ENCODE data around the gene PALLD. TPM values are rescaled to one million over a fixed set of nuclear protein-coding genes. Genes with fewer than 3 reads are reported as not detected.

The PALLD gene
- total RNA-seq, 1 experiment from 2014 or later: 18.3 TPM

DNA sequence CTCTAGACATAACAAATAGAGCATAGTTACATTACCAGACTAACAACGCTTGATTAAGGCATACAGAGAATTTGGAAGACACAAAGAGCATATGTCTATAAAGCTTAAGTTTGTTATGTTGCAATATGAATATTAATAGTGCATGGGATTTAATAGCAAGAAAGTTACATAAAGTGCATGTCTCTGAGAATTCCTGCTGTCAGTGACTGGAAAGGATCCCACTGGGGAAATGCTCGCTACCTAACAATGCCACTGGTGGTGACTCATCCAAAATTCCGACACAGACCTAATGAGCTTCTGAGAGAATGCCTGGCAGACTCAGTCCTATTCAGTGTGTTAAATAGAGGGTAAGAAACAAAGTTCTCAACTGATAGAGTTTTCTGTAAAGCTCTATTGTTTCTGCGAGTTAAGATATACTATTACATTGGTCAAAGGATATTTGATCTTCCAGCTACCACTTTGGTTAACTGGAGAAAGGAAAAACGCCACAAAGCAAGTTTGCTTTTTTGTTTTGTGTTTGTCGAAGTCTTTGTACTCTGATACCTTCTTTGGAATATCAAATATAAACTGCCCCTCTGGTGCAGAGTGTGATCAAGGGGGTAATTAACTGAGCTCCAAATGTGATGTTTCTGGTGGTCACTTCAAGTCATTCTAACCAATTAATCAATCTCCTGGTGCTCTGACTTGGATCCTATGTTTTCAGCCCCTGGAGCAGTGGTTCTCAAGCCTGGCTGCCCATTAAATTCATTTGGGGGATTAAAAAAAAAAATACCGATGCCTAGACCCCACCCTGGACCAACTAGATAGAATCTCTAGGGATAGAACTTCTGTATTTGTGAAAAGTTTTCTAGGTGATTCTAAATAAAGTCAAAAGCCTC lies 107.9 kb downstream of the PALLD start:
- no peak overlapping the region for H3K18ac ChIP-seq (ENCODE audit: insufficient read length, low read depth, low read length)
- peaks cover 7% of the 10 kb centered on the region; the same call in 1 of the 2 replicates for H3K4me1 ChIP-seq (ENCODE audit: insufficient read depth, low read length)
- no peak overlapping the region for H3K14ac ChIP-seq (ENCODE audit: insufficient read depth, low read length)
- no peak overlapping the region for H2BK15ac ChIP-seq (ENCODE audit: low read depth, low read length)
- no peak overlapping the region for H3T11ph ChIP-seq (ENCODE audit: low read length)
- no peaks in the 10 kb centered on the region for H4K20me1 ChIP-seq (ENCODE audit: control insufficient read depth, insufficient read depth, insufficient read length)
- H3K4me3 Mint-ChIP-seq: no peak overlapping the region
- H2BK120ac ChIP-seq (ENCODE audit: low read depth, low read length, poor library complexity, severe bottlenecking): no peak overlapping the region
- H3K27ac Mint-ChIP-seq: peak overlapping the region in 2 of 3 experiments; percentile 13 to 30; a peak in 1 of 7 replicates
- DNase-seq: no peak
- H3K56ac ChIP-seq (ENCODE audit: insufficient read length, low read depth, low read length): no peak overlapping the region
- H3K23me2 ChIP-seq (ENCODE audit: insufficient read length, low read depth, low read length, poor library complexity, severe bottlenecking): no peaks in the 10 kb centered on the region
- no peak overlapping the region for H2BK5ac ChIP-seq (ENCODE audit: insufficient read length, low read length)
- H4K8ac ChIP-seq (replicated peaks; ENCODE audit: insufficient read length, low read depth, low read length): no peak overlapping the region
- no peak overlapping the region for H3K4me2 ChIP-seq (ENCODE audit: insufficient read depth, insufficient read length, low read length)
- H2AFZ ChIP-seq (ENCODE audit: low read length): no peak overlapping the region
- H3K27me3 ChIP-seq (ENCODE audit: insufficient read depth, low read length): no peaks in the 10 kb centered on the region
- H3K4ac ChIP-seq (ENCODE audit: low read depth, low read length): no peak overlapping the region
- no peak overlapping the region for H2AK5ac ChIP-seq (ENCODE audit: insufficient read length, low read length)
- H2BK20ac ChIP-seq (ENCODE audit: low read depth, low read length, poor library complexity, severe bottlenecking): no peak overlapping the region
- H3K4me1 Mint-ChIP-seq: peaks cover 32 to 39% of the 10 kb centered on the region in 2 experiments
- no peaks in the 10 kb centered on the region for H3K79me1 ChIP-seq (ENCODE audit: insufficient read depth, low read depth, low read length, poor library complexity, severe bottlenecking)
- WGBS (ENCODE audit: extremely low coverage, insufficient read length, low lambda C conversion rate): no CpG with 5 or more reads among the region's 7 CpGs
- no peaks in the 10 kb centered on the region for H3K9me3 Mint-ChIP-seq
- H3K23ac ChIP-seq (ENCODE audit: insufficient read length, low read depth, low read length): no peak overlapping the region
- peaks cover 0 to 2% (median 0%) of the 10 kb centered on the region in 3 experiments; a peak in 1 of 7 replicates for H3K36me3 Mint-ChIP-seq (ENCODE audit: insufficient read depth in 1 of 3, low read depth in 3 of 3)
- H3K9ac ChIP-seq (ENCODE audit: extremely low read depth, insufficient read length, low read length): no peak overlapping the region
- no peaks in the 10 kb centered on the region for H3K9me3 ChIP-seq (ENCODE audit: control insufficient read depth, low read depth, low read length)
- no peak overlapping the region for H4K91ac ChIP-seq (ENCODE audit: insufficient read length, low read depth, low read length)
- no peak overlapping the region for H3K27ac ChIP-seq (ENCODE audit: insufficient read length, low read depth, low read length)
- no peaks in the 10 kb centered on the region for H3K27me3 Mint-ChIP-seq (ENCODE audit: low read depth)
- H4K5ac ChIP-seq (ENCODE audit: insufficient read length, low read depth, low read length): no peak overlapping the region
- no peaks in the 10 kb centered on the region for H3K79me2 ChIP-seq (ENCODE audit: insufficient read depth, low read length)
- H2BK12ac ChIP-seq (ENCODE audit: insufficient read length, low read depth, low read length): no peak overlapping the region
- TF ChIP-seq, protein P1, sequence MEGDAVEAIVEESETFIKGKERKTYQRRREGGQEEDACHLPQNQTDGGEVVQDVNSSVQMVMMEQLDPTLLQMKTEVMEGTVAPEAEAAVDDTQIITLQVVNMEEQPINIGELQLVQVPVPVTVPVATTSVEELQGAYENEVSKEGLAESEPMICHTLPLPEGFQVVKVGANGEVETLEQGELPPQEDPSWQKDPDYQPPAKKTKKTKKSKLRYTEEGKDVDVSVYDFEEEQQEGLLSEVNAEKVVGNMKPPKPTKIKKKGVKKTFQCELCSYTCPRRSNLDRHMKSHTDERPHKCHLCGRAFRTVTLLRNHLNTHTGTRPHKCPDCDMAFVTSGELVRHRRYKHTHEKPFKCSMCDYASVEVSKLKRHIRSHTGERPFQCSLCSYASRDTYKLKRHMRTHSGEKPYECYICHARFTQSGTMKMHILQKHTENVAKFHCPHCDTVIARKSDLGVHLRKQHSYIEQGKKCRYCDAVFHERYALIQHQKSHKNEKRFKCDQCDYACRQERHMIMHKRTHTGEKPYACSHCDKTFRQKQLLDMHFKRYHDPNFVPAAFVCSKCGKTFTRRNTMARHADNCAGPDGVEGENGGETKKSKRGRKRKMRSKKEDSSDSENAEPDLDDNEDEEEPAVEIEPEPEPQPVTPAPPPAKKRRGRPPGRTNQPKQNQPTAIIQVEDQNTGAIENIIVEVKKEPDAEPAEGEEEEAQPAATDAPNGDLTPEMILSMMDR (conservative IDR thresholded peaks at IDR 0.05): no peak

Data from H9 (cell line).